Aortic smooth muscle cell (primary cell): ENCODE measurements around the gene SBK1. TPM values are rescaled to one million over a fixed set of nuclear protein-coding genes. Genes with fewer than 3 reads are reported as not detected.

Experiments
- total RNA-seq: library from RNA; depleted of rRNA; stranded (reverse); fragments of >200 nt; gene quantifications from 2 replicates; pipeline ENCODE4 v1.2.3, GENCODE V29; 2014

SBK1 gene
- total RNA-seq = not detected in 2 replicates

GRCh38 chr16:28291651-28292626, at the start of gene SBK1:
Gene SBK1 (plus strand): TSS chr16:28292525. CDS start chr16:28317392, 24,867 bp downstream.

GRCh38 chr16:28363408-28363807, 71.1 kb downstream of the SBK1 start, which contains the start of gene NPIPB6:
Gene NPIPB6 (minus strand): TSS chr16:28363508. CDS start chr16:28362822, 686 bp downstream.

Other genes starting within 250 kb of the SBK1 start
- gene GSG1L, start 228.8 kb upstream of the SBK1 start, total RNA-seq = not detected in 2 replicates
- gene XPO6, start 80.6 kb upstream of the SBK1 start, total RNA-seq = 98.5 and 115 TPM in 2 replicates
- 1.2 and 1.3 TPM in 2 replicates for gene NPIPB6, start 71.0 kb downstream of the SBK1 start, total RNA-seq
- 72.8 and 213 TPM in 2 replicates for gene EIF3CL, start 111.3 kb downstream of the SBK1 start, total RNA-seq
- gene NPIPB7, start 179.8 kb downstream of the SBK1 start, total RNA-seq = not detected in 2 replicates
- 14.8 and 15.4 TPM in 2 replicates for gene CLN3, start 199.5 kb downstream of the SBK1 start, total RNA-seq
- not detected in 2 replicates for gene APOBR, start 202.1 kb downstream of the SBK1 start, total RNA-seq
- not detected in 2 replicates for gene IL27, start 214.3 kb downstream of the SBK1 start, total RNA-seq
- gene NUPR1, start 246.4 kb downstream of the SBK1 start, total RNA-seq = 22.1 and 37.0 TPM in 2 replicates